K562 (cell line): ENCODE results near the gene KLK14. TPM values are rescaled to one million over a fixed set of nuclear protein-coding genes. Genes with fewer than 3 reads are reported as not detected.
A peak's percentile ranks its signal among the peaks of the same experiment; 100 is the strongest.

Experiments
- CC2D1A ChIP-seq: fragments of 450-650 bp; IDR thresholded peaks from 2 replicates; pipeline ENCODE4 v1.6.1; 2017; ENCODE audit warnings: mild to moderate bottlenecking
- CREB1 ChIP-seq, 2 experiments: sonication (generic) in 1 of 2; formaldehyde crosslinking in 1 of 2; IDR thresholded peaks; 2 replicates each; pipeline versions ENCODE4 v1.6.1 to v1.8.0; 2012 to 2022; ENCODE audit warnings: inconsistent platforms in 1 of 2, mild to moderate bottlenecking in 1 of 2, missing genetic modification reagents in 1 of 2, moderate library complexity in 1 of 2
- ELF1 ChIP-seq: fragments of 200-800 bp; sonication (Bioruptor generic); IDR thresholded peaks from 2 replicates; pipeline ENCODE4 v1.6.1; 2016; ENCODE audit warnings: missing genetic modification characterization, missing compliant biosample characterization
- ILF3 ChIP-seq: fragments of 450-650 bp; IDR thresholded peaks from 2 replicates; pipeline ENCODE4 v1.6.1; 2018; ENCODE audit warnings: antibody characterized with exemption, mild to moderate bottlenecking, moderate library complexity, borderline replicate concordance
- MITF ChIP-seq: IDR thresholded peaks from 2 replicates; pipeline ENCODE4 v1.6.1; 2014; ENCODE audit warnings: antibody characterized with exemption
- SAP30 ChIP-seq: fragments of 200-600 bp; sonication (generic); IDR thresholded peaks from 2 replicates; pipeline ENCODE4 v1.6.1; 2012; ENCODE audit warnings: borderline replicate concordance, low read depth, mild to moderate bottlenecking, moderate library complexity, low read length, control low read depth, inconsistent platforms; ENCODE audit not compliant: insufficient read depth, poor library complexity, severe bottlenecking
- TAF1 ChIP-seq: IDR thresholded peaks from 2 replicates; pipeline ENCODE4 v1.6.1; 2011; ENCODE audit warnings: mild to moderate bottlenecking, low read length, moderate library complexity; ENCODE audit not compliant: insufficient read depth, control insufficient read depth, severe bottlenecking; ENCODE audit errors: extremely low read depth
- ZNF143 ChIP-seq: sonication (generic); formaldehyde crosslinking; IDR thresholded peaks from 2 replicates; pipeline ENCODE4 v1.9.0; 2022; ENCODE audit warnings: mild to moderate bottlenecking, missing genetic modification reagents
- ZNF217 ChIP-seq: sonication (generic); formaldehyde crosslinking; IDR thresholded peaks from 2 replicates; pipeline ENCODE4 v1.8.0; 2022; ENCODE audit warnings: mild to moderate bottlenecking, missing genetic modification reagents
- ZNF584 ChIP-seq: fragments of 200-800 bp; sonication (Bioruptor generic); IDR thresholded peaks from 2 replicates; pipeline ENCODE4 v1.6.1; 2016; ENCODE audit warnings: low read depth, mild to moderate bottlenecking, missing genetic modification characterization, missing compliant biosample characterization
- polyA plus RNA-seq, 8 experiments: library from polyadenylated mRNA; depleted of rRNA in 4 of 8; stranded (reverse) in 5 of 8; unstranded in 3 of 8; fragments of >200 nt; fragmentation: Nextera tagmentation in 2 of 8; fragmentation: Illumina TruSeq in 1 of 8; extraction: Ambion mirVana in 2 of 8; extraction: Trizol in 1 of 8; gene quantifications; 2 replicates each; pipeline versions ENCODE4 v1.2.1 to v1.2.3, GENCODE V29; 2011 to 2014; ENCODE audit warnings: inconsistent platforms in 1 of 8, missing spikeins in 1 of 8
- total RNA-seq, 7 experiments: library from RNA; depleted of rRNA in 6 of 7; stranded (reverse); fragments of >200 nt in 6 of 7; fragmentation: Illumina TruSeq in 2 of 7; extraction: Trizol in 2 of 7; gene quantifications; 2 replicates each; pipeline versions ENCODE4 v1.2.1 to v1.2.3, GENCODE V29; 2011 to 2021; ENCODE audit warnings: low replicate concordance in 1 of 7
- TF ChIP-seq, protein P1 (sequence below): sonication (generic); formaldehyde crosslinking; IDR thresholded peaks from 2 replicates; pipeline ENCODE4 v1.8.1; 2023; ENCODE audit warnings: missing genetic modification reagents, mild to moderate bottlenecking, borderline replicate concordance
- TF ChIP-seq, protein P2 (sequence below): sonication (generic); formaldehyde crosslinking; IDR thresholded peaks from 2 replicates; pipeline ENCODE4 v1.8.1; 2023; ENCODE audit warnings: mild to moderate bottlenecking, missing genetic modification reagents
- TF ChIP-seq, protein P3 (sequence below): fragments of 250-450 bp; sonication (Bioruptor Pico); IDR thresholded peaks from 2 replicates; pipeline ENCODE4 v1.4.0; 2020; ENCODE audit warnings: mild to moderate bottlenecking, moderate library complexity

KLK14 gene
- total and polyA plus RNA-seq, 9 of the 15 experiments (the other 6 are each of a cell fraction or from before 2014, with no cell fraction given) = not detected

GRCh38 chr19:51108066-51108804, 25.5 kb upstream of the KLK14 start, which contains the start of gene CTU1 (continued):
- TF ChIP-seq, protein P1, sequence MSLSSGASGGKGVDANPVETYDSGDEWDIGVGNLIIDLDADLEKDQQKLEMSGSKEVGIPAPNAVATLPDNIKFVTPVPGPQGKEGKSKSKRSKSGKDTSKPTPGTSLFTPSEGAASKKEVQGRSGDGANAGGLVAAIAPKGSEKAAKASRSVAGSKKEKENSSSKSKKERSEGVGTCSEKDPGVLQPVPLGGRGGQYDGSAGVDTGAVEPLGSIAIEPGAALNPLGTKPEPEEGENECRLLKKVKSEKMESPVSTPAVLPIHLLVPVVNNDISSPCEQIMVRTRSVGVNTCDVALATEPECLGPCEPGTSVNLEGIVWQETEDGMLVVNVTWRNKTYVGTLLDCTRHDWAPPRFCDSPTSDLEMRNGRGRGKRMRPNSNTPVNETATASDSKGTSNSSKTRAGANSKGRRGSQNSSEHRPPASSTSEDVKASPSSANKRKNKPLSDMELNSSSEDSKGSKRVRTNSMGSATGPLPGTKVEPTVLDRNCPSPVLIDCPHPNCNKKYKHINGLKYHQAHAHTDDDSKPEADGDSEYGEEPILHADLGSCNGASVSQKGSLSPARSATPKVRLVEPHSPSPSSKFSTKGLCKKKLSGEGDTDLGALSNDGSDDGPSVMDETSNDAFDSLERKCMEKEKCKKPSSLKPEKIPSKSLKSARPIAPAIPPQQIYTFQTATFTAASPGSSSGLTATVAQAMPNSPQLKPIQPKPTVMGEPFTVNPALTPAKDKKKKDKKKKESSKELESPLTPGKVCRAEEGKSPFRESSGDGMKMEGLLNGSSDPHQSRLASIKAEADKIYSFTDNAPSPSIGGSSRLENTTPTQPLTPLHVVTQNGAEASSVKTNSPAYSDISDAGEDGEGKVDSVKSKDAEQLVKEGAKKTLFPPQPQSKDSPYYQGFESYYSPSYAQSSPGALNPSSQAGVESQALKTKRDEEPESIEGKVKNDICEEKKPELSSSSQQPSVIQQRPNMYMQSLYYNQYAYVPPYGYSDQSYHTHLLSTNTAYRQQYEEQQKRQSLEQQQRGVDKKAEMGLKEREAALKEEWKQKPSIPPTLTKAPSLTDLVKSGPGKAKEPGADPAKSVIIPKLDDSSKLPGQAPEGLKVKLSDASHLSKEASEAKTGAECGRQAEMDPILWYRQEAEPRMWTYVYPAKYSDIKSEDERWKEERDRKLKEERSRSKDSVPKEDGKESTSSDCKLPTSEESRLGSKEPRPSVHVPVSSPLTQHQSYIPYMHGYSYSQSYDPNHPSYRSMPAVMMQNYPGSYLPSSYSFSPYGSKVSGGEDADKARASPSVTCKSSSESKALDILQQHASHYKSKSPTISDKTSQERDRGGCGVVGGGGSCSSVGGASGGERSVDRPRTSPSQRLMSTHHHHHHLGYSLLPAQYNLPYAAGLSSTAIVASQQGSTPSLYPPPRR (CRISPR knock-in tag) = no peak
- TF ChIP-seq, protein P2, sequence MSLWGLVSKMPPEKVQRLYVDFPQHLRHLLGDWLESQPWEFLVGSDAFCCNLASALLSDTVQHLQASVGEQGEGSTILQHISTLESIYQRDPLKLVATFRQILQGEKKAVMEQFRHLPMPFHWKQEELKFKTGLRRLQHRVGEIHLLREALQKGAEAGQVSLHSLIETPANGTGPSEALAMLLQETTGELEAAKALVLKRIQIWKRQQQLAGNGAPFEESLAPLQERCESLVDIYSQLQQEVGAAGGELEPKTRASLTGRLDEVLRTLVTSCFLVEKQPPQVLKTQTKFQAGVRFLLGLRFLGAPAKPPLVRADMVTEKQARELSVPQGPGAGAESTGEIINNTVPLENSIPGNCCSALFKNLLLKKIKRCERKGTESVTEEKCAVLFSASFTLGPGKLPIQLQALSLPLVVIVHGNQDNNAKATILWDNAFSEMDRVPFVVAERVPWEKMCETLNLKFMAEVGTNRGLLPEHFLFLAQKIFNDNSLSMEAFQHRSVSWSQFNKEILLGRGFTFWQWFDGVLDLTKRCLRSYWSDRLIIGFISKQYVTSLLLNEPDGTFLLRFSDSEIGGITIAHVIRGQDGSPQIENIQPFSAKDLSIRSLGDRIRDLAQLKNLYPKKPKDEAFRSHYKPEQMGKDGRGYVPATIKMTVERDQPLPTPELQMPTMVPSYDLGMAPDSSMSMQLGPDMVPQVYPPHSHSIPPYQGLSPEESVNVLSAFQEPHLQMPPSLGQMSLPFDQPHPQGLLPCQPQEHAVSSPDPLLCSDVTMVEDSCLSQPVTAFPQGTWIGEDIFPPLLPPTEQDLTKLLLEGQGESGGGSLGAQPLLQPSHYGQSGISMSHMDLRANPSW (CRISPR knock-in tag) = no peak
- TF ChIP-seq CREB1 (IDR thresholded peaks at IDR 0.05) = peak; percentile 55
- TF ChIP-seq CREB1 (CRISPR knock-in tag; IDR thresholded peaks at IDR 0.05) = peak; percentile 84
- TF ChIP-seq ILF3 = no peak
- TF ChIP-seq MITF = no peak
- TF ChIP-seq, protein P3, sequence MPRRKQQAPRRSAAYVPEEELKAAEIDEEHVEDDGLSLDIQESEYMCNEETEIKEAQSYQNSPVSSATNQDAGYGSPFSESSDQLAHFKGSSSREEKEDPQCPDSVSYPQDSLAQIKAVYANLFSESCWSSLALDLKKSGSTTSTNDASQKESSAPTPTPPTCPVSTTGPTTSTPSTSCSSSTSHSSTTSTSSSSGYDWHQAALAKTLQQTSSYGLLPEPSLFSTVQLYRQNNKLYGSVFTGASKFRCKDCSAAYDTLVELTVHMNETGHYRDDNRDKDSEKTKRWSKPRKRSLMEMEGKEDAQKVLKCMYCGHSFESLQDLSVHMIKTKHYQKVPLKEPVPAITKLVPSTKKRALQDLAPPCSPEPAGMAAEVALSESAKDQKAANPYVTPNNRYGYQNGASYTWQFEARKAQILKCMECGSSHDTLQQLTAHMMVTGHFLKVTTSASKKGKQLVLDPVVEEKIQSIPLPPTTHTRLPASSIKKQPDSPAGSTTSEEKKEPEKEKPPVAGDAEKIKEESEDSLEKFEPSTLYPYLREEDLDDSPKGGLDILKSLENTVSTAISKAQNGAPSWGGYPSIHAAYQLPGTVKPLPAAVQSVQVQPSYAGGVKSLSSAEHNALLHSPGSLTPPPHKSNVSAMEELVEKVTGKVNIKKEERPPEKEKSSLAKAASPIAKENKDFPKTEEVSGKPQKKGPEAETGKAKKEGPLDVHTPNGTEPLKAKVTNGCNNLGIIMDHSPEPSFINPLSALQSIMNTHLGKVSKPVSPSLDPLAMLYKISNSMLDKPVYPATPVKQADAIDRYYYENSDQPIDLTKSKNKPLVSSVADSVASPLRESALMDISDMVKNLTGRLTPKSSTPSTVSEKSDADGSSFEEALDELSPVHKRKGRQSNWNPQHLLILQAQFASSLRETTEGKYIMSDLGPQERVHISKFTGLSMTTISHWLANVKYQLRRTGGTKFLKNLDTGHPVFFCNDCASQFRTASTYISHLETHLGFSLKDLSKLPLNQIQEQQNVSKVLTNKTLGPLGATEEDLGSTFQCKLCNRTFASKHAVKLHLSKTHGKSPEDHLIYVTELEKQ = no peak
- TF ChIP-seq ZNF217 (CRISPR knock-in tag) = no peak
- TF ChIP-seq ZNF143 (CRISPR knock-in tag) = peak; percentile 96
- peak; percentile 77 for TF ChIP-seq SAP30
- TF ChIP-seq TAF1 = no peak
- TF ChIP-seq CC2D1A = no peak; the same call in 1 of the 2 replicates
- TF ChIP-seq ELF1 (tag) = peak; percentile 99
- 0 out of 2 replicates have a peak, but pooled peaks have one; percentile 61 for TF ChIP-seq ZNF584 (CRISPR knock-in tag)
